AG04449 (cell line): ENCODE measurements around the gene QRFP.
"Not testable (repeated sequence)": the region's sequence is repeated elsewhere in the genome, so short reads cannot be mapped to it uniquely, and the experiment has no call there.

Experiments used
- CTCF ChIA-PET: fragments of 350-600 bp; formaldehyde crosslinking; extraction: SDS; loops from one replicate; lab custom pipeline; 2021; ENCODE audit warnings: antibody characterized with exemption; lab: Yijun Ruan, JAX
- POLR2A ChIA-PET: fragments of 400-600, 350-600 bp; formaldehyde crosslinking; extraction: SDS; loops from one replicate; lab custom pipeline; 2020; ENCODE audit warnings: antibody characterized with exemption, inconsistent platforms; lab: Yijun Ruan, JAX
- DNase-seq: peaks from one replicate; pipeline ENCODE4 v3.0.0-alpha.2; 2010; ENCODE audit warnings: low read depth, low spot score
- H3K4me3 ChIP-seq: 2 replicates; pipeline ENCODE4 v1.5.1; 2011; ENCODE audit warnings: low read depth, mild to moderate bottlenecking, control low read depth, low read length
- CTCF ChIP-seq: IDR thresholded peaks from one replicate; pipeline ENCODE4 v1.5.1; 2011; ENCODE audit warnings: mild to moderate bottlenecking, moderate library complexity, low read length, control low read depth, inconsistent platforms; ENCODE audit not compliant: insufficient read depth; ENCODE audit errors: missing control alignments

QRFP gene

GRCh38 chr9:130911254-130912049, 14.8 kb upstream of the QRFP start:
- no peak for TF ChIP-seq CTCF
- no peak overlapping the region for H3K4me3 ChIP-seq
- DNase-seq = no peak
- ChIA-PET POLR2A (no interaction called here), CTCF (interaction anchor here (0.8 to 2.4 kb wide), 3 partner anchors 14 to 136 kb away, joined by 3 to 12 read pairs (median 5); no protein-coding TSS in a partner anchor)

- CTCF ChIA-PET = interaction anchor here (0.8 kb wide), 1 partner anchor 20 kb away, joined by 3 read pairs; no protein-coding TSS in a partner anchor
- POLR2A ChIA-PET, H3K4me3 ChIP-seq, DNase-seq: not testable (repeated sequence)
These were observed 14.1 kb upstream of the QRFP start for GRCh38 chr9:130910670-130911069.

- DNase-seq, POLR2A ChIA-PET, H3K4me3 ChIP-seq, CTCF ChIA-PET: not testable (repeated sequence)
These were observed 13.4 kb upstream of the QRFP start for GRCh38 chr9:130910041-130910440.

- no peak for TF ChIP-seq CTCF
- POLR2A ChIA-PET = no interaction called here
- DNase-seq = no peak
- no peak overlapping the region for H3K4me3 ChIP-seq
- CTCF ChIA-PET = no interaction called here
These were observed 12.3 kb upstream of the QRFP start for GRCh38 chr9:130908878-130909355.

GRCh38 chr9:130908146-130908877, 11.7 kb upstream of the QRFP start:
- no peak for TF ChIP-seq CTCF
- no peak overlapping the region for H3K4me3 ChIP-seq
- DNase-seq = no peak
- CTCF ChIA-PET = interaction anchor here (0.7 to 1.1 kb wide), 3 partner anchors 87 to 207 kb away, joined by 3 read pairs; no protein-coding TSS in a partner anchor
- POLR2A ChIA-PET = no interaction called here

GRCh38 chr9:130906735-130907416, 10.3 kb upstream of the QRFP start:
- POLR2A ChIA-PET = no interaction called here
- CTCF ChIA-PET = no interaction called here
- no peak for TF ChIP-seq CTCF
- DNase-seq = no peak
- no peak overlapping the region for H3K4me3 ChIP-seq
